Measurements from ENCODE around the gene PRDX2. TPM values are rescaled to one million over a fixed set of nuclear protein-coding genes. Genes with fewer than 3 reads are reported as not detected.
A peak's percentile ranks its signal among the peaks of the same experiment; 100 is the strongest.

PRDX2 gene
- total and polyA plus RNA-seq, 2 of the 4 experiments (the other 2 are of a cell fraction) = 371 to 378 TPM

- peak overlapping the region; percentile 98 for H2AK9ac ChIP-seq (replicated peaks; ENCODE audit: low read depth, low read length, poor library complexity)
- H3K79me1 ChIP-seq (ENCODE audit: low read depth in 1 of 2, low read length in 2 of 2) = peaks cover 0 to 39% of the 10 kb centered on the region in 2 experiments; a peak in 3 of 4 replicates
- ATAC-seq (ENCODE audit: low read depth) = peak; percentile 62
- H3K18ac ChIP-seq (ENCODE audit: low read depth, low read length) = peak overlapping the region; percentile 99
- H3K4ac ChIP-seq (ENCODE audit: low read depth, low read length) = peak overlapping the region; percentile 100
- H3K4me1 ChIP-seq (ENCODE audit: control insufficient read depth, insufficient read depth, low read length) = peaks cover 49% of the 10 kb centered on the region
- peak overlapping the region; percentile 91 for H2BK20ac ChIP-seq (ENCODE audit: low read depth, low read length)
- DNase-seq = peak; percentile 85
- H2BK15ac ChIP-seq (ENCODE audit: low read depth, low read length) = peak overlapping the region; percentile 94; the same call in 2 of the 3 replicates
- peak overlapping the region; percentile 97 for H4K91ac ChIP-seq (ENCODE audit: insufficient read depth, low read depth, low read length)
- peak overlapping the region; percentile 99 for H3K14ac ChIP-seq (replicated peaks; ENCODE audit: low read depth, low read length)
- dilution Hi-C loops (cut with HindIII; ENCODE audit: low sequenced_read_pairs, unreplicated experiment) (no loop called here), intact Hi-C loops (cut with micrococcal nuclease) (no loop called here), in situ Hi-C loops (cut with MboI; ENCODE audit: low sequenced_read_pairs) (loop anchor here (25.0 kb wide), 1 partner anchor 1055 kb away; no protein-coding TSS in a partner anchor)
- peak overlapping the region; percentile 92 to 98 for H4K8ac ChIP-seq (ENCODE audit: low read depth in 2 of 2, low read length in 2 of 2)
- H3K23ac ChIP-seq (ENCODE audit: low read depth, low read length) = peak overlapping the region; percentile 92
- no peaks in the 10 kb centered on the region for H3K27me3 ChIP-seq (ENCODE audit: control insufficient read depth, insufficient read depth, low read length)
- peak overlapping the region; percentile 89 for H3K27ac ChIP-seq (ENCODE audit: insufficient read depth, low read length)
- peak overlapping the region; percentile 50 for H3K4me3 ChIP-seq (ENCODE audit: insufficient read depth, low read depth, low read length)
- peak overlapping the region; percentile 95 for H2BK5ac ChIP-seq (ENCODE audit: low read depth, low read length, poor library complexity, severe bottlenecking)
- peak overlapping the region; percentile 99 for H2AK5ac ChIP-seq (ENCODE audit: low read depth, low read length)
- H2AFZ ChIP-seq (replicated peaks; ENCODE audit: low read length, poor library complexity) = peak overlapping the region; percentile 97
- no TSS peak for BruUV-seq (replicated peaks)
- H4K20me1 ChIP-seq (ENCODE audit: insufficient read depth, low read length) = peaks cover 3% of the 10 kb centered on the region; the same call in 1 of the 2 replicates
- no peaks in the 10 kb centered on the region for H3K36me3 ChIP-seq (ENCODE audit: control insufficient read depth, insufficient read depth, low read length)
- POLR2A ChIA-PET (ENCODE audit: unreplicated experiment) = interaction anchor here (0.6 to 1.6 kb wide), 2 partner anchors 9 to 82 kb away, joined by 3 to 11 read pairs; partner anchors contain the start of gene JUNB
- WGBS, 2 experiments (ENCODE audit: extremely low coverage in 2 of 2, insufficient read length in 1 of 2) = 0% methylated on average over 11 of the region's 88 CpGs; no CpG with 5 or more reads in 1 of the 2 experiments
- CTCF ChIA-PET = interaction anchor here (1.0 to 1.4 kb wide), 3 partner anchors 13 to 65 kb away, joined by 3 to 5 read pairs (median 3); no protein-coding TSS in a partner anchor
- H3K9me1 ChIP-seq (ENCODE audit: insufficient read depth, low read length) = peaks cover 36% of the 10 kb centered on the region
- peak overlapping the region; percentile 82 for H3K56ac ChIP-seq (ENCODE audit: extremely low read depth, insufficient read depth, low read length)
- H2BK120ac ChIP-seq (ENCODE audit: low read depth, low read length) = peak overlapping the region; percentile 90
- peak overlapping the region; percentile 96 for H4K5ac ChIP-seq (ENCODE audit: low read depth, low read length)
- H3K9ac ChIP-seq (ENCODE audit: low read depth, low read length) = peak overlapping the region; percentile 79
- peak overlapping the region; percentile 96 for H3K4me2 ChIP-seq (ENCODE audit: low read depth, low read length)
- H3K9me3 ChIP-seq (ENCODE audit: control insufficient read depth, insufficient read depth, low read length) = no peaks in the 10 kb centered on the region
- TF ChIP-seq POLR2A (IDR thresholded peaks at IDR 0.05; ENCODE audit: low read depth, low read length) (peak; percentile 24; the same call in 1 of the 2 replicates), CHD1 (IDR thresholded peaks at IDR 0.05; ENCODE audit: low read depth, low read length) (0 out of 2 replicates have a peak, but pooled peaks have one; percentile 12), NFE2L2 (IDR thresholded peaks at IDR 0.05; ENCODE audit: low read depth, low read length) (0 out of 2 replicates have a peak, but pooled peaks have one; percentile 12), MAZ (IDR thresholded peaks at IDR 0.05; ENCODE audit: borderline replicate concordance, low read depth, low read length) (peak; percentile 99), RCOR1 (IDR thresholded peaks at IDR 0.05; ENCODE audit: insufficient replicate concordance, low read length) (no peak), SMC3 (IDR thresholded peaks at IDR 0.05; ENCODE audit: low read depth, low read length) (no peak), CEBPB (IDR thresholded peaks at IDR 0.05; ENCODE audit: low read depth, low read length) (no peak), RFX5 (IDR thresholded peaks at IDR 0.05; ENCODE audit: low read depth, low read length) (no peak), MAFK (IDR thresholded peaks at IDR 0.05; ENCODE audit: low read depth, low read length) (no peak), BHLHE40 (IDR thresholded peaks at IDR 0.05; ENCODE audit: low read depth, low read length) (peak; percentile 83), FOS (IDR thresholded peaks at IDR 0.05; ENCODE audit: low read depth, low read length) (peak; percentile 97), CTCF (conservative IDR thresholded peaks at IDR 0.05; ENCODE audit: low read depth, low read length) (0 out of 2 replicates have a peak, but pooled peaks have one; percentile 12)
- TF ChIP-seq, protein P1, sequence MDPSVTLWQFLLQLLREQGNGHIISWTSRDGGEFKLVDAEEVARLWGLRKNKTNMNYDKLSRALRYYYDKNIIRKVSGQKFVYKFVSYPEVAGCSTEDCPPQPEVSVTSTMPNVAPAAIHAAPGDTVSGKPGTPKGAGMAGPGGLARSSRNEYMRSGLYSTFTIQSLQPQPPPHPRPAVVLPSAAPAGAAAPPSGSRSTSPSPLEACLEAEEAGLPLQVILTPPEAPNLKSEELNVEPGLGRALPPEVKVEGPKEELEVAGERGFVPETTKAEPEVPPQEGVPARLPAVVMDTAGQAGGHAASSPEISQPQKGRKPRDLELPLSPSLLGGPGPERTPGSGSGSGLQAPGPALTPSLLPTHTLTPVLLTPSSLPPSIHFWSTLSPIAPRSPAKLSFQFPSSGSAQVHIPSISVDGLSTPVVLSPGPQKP (IDR thresholded peaks at IDR 0.05; ENCODE audit: borderline replicate concordance, low read depth, low read length) = no peak
Measured at GRCh38 chr19:12782424-12783290, 18.9 kb downstream of the PRDX2 start.
